Colonic mucosa (tissue), 4 donors: ENCODE data around the gene PHC3. TPM values are rescaled to one million over a fixed set of nuclear protein-coding genes. Genes with fewer than 3 reads are reported as not detected.

Experiments
- DNase-seq: peaks from one replicate; pipeline ENCODE4 v3.0.0-alpha.2; 2020
- H3K27ac ChIP-seq: fragments of 200-600 bp; one replicate; pipeline ENCODE4 v1.8.0; 2021
- H3K27me3 ChIP-seq: fragments of 200-600 bp; one replicate; pipeline ENCODE4 v1.8.0; 2021
- H3K36me3 ChIP-seq: fragments of 200-600 bp; one replicate; pipeline ENCODE4 v1.8.0; 2021
- H3K4me1 ChIP-seq: fragments of 200-600 bp; one replicate; pipeline ENCODE4 v1.8.0; 2021; ENCODE audit warnings: mild to moderate bottlenecking
- H3K4me3 ChIP-seq: fragments of 200-600 bp; one replicate; pipeline ENCODE4 v1.8.0; 2021
- H3K9ac ChIP-seq, 2 donors: one replicate each; pipeline ENCODE4 v1.7.0; 2013; ENCODE audit warnings: control low read depth in 2 of 2, low read depth in 2 of 2, low read length in 2 of 2
- H3K9me3 ChIP-seq: fragments of 200-600 bp; one replicate; pipeline ENCODE4 v1.8.0; 2021
- intact Hi-C: fragments of 100-400 bp; cut with DNase I; formaldehyde crosslinking; loops from one replicate; pipeline ENCODE4 v1.14.1; 2022
- total RNA-seq, 2 donors: library from RNA; stranded (reverse); fragmentation: NEBNext Ultra II Directional in 1 of 2; extraction: Animal tissue kit (Norgen Biotek cat#: 25700) in 1 of 2; gene quantifications; one replicate each; pipeline ENCODE4 v1.2.1, GENCODE V29; 2021
- TF ChIP-seq, protein P1 (sequence below): fragments of 200-600 bp; IDR thresholded peaks from one replicate; pipeline ENCODE4 v1.8.0; 2022; ENCODE audit warnings: antibody characterized with exemption, mild to moderate bottlenecking
- donor health status: healthy.
- donor health status: DM: no; HTN: no; CAD: no.
- donor health status: DM: no; HTN: no; CAD: no.

PHC3 gene
- total RNA-seq, 2 donors from 2014 or later, result 36.4 to 49.4 TPM

DNA sequence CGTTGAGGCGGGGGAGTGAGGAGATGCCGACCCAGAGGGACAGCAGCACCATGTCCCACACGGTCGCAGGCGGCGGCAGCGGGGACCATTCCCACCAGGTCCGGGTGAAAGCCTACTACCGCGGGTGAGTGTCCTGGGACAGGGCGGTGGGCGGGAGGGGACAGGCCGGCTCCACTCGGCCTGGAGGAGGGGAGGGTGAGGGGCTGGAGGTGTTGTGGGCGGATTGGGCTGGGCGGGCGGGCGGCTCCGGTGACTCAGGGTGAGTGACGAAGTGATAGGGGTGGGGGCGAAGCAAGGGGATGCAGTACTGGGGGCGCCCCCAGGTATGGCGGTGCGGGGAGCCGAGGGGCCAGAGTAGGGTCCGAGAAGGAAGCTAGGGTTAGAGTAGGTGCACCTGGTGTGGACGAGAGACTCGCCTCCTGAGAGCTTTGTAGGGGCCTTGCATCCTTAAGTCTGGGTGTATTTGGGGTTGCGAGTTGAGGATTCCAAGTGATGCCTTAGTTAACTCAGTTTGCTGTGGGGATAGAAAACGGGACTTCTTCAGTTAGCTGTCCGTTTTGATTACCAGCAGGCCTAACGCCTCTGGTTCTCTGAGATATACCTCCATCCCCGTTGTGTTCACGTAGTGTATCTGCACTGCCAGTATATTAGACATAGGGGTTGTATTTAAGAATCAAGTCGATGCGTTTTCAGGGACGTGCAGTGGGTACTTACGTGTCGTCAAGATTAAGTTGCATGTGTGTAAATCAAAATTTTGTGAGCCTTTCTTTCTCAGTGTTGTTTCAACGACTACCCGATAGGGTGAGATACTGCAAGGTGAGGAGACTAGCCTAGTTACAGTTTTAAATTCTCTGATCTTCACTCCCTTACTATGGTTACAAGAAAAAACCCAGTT, 41.4 kb upstream of the PHC3 start:
- Histone ChIP-seq H3K36me3 (no peaks in the 10 kb centered on the region), H3K9ac (peak overlapping the region; percentile 66 to 81), H3K4me3 (peak overlapping the region; percentile 80), H3K27me3 (no peaks in the 10 kb centered on the region), H3K27ac (peak overlapping the region; percentile 74), H3K4me1 (no peaks in the 10 kb centered on the region), H3K9me3 (no peaks in the 10 kb centered on the region)
- intact Hi-C loops, result no loop called here
- DNase-seq, result peak; percentile 44
- TF ChIP-seq, protein P1, sequence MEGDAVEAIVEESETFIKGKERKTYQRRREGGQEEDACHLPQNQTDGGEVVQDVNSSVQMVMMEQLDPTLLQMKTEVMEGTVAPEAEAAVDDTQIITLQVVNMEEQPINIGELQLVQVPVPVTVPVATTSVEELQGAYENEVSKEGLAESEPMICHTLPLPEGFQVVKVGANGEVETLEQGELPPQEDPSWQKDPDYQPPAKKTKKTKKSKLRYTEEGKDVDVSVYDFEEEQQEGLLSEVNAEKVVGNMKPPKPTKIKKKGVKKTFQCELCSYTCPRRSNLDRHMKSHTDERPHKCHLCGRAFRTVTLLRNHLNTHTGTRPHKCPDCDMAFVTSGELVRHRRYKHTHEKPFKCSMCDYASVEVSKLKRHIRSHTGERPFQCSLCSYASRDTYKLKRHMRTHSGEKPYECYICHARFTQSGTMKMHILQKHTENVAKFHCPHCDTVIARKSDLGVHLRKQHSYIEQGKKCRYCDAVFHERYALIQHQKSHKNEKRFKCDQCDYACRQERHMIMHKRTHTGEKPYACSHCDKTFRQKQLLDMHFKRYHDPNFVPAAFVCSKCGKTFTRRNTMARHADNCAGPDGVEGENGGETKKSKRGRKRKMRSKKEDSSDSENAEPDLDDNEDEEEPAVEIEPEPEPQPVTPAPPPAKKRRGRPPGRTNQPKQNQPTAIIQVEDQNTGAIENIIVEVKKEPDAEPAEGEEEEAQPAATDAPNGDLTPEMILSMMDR, result no peak

DNA sequence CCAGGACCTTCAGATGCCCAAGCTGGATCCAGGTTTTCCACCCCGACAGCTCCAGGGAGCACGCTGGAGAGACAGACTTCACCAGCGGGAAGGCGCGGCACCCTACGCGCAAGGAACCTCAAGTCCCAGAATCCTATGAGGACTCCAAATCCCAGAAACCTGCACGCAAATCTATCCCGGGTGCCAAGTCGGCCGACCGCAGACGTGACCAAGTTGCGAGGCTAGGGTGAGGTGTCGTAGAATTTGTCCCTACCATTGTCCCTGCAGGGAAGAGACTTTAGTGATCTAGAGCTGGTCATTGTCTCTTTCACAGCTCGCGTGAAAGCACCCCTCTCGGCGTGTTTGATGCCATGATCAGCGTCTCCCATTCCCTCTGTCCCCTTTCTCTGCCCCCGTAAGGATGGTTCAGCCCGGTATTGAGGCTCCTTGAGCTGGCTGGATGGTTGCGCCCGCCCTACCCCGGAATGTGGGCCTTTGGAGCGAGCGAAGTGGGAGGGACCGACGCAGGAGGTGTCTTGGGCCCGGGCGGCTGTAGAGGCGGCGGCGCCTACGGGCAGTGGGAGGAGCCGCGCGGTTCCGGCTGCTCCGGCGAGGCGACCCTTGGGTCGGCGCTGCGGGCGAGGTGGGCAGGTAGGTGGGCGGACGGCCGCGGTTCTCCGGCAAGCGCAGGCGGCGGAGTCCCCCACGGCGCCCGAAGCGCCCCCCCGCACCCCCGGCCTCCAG, 40.6 kb upstream of the PHC3 start, which contains the start of gene PRKCI:
TSS of gene PRKCI (plus strand) at position 501 of the 723 bp plus-strand sequence. CDS start 246 bp downstream, outside the sequence.
- no peaks in the 10 kb centered on the region for H3K9me3 ChIP-seq
- peak within 1 kb of the TSS; percentile 80 for H3K4me3 ChIP-seq
- peak; percentile 97 for DNase-seq
- H3K4me1 ChIP-seq, result no peaks in the 10 kb centered on the region
- peak within 1 kb of the TSS; percentile 74 for H3K27ac ChIP-seq
- H3K27me3 ChIP-seq, result no peaks in the 10 kb centered on the region
- no peaks in the 10 kb centered on the region for H3K36me3 ChIP-seq
- peak within 1 kb of the TSS; percentile 66 to 81 for H3K9ac ChIP-seq
- intact Hi-C loops, result no loop called here
- TF ChIP-seq, protein P1, result no peak

DNA sequence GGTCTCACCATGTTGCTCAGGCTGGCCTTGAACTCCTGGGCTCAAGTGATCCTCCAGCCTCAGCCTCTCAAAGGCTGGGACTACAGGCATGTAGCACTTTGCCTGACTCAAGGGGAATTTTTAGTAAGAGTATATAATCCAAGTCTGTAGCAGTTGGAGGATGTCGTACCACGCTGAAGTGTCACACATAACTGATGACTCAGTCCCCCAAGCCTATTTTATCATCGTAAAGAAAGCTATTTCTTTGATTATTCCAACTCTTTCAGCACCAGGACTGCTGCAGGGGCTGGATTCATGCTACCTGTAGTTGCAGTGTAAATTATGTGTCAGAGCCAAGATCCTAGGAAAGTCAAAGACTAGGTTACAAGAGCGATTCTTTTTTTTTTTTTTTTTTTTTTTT, 39.3 kb upstream of the PHC3 start:
- H3K27ac ChIP-seq, result no peak overlapping the region
- intact Hi-C loops, result no loop called here
- H3K9me3 ChIP-seq, result no peaks in the 10 kb centered on the region
- H3K36me3 ChIP-seq, result no peaks in the 10 kb centered on the region
- H3K4me1 ChIP-seq, result no peaks in the 10 kb centered on the region
- H3K4me3 ChIP-seq, result no peak overlapping the region
- no peak overlapping the region for H3K9ac ChIP-seq
- no peaks in the 10 kb centered on the region for H3K27me3 ChIP-seq
- no peak for DNase-seq
- TF ChIP-seq, protein P1, result no peak

DNA sequence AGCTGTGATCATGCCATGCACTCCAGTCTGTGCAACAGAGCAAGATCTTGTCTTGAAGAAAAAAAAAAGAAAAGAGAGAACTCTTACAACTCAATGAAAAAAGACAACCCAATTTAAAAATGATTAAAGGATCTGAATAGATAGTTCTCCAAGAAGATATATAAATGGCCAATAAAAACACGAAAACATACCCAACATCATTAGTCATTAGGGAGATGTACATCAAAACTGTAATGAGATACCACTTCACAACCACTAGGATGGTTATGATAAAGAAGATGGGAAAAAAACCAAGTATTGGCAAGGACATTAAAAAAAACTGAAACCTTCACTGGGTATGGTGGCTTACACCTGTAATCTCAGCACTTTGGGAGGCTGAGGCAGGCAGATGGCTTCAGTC, 38.3 kb upstream of the PHC3 start:
- Histone ChIP-seq H3K36me3 (no peaks in the 10 kb centered on the region), H3K4me3 (no peak overlapping the region), H3K27ac (no peak overlapping the region), H3K9me3 (no peaks in the 10 kb centered on the region), H3K27me3 (no peaks in the 10 kb centered on the region), H3K4me1 (no peaks in the 10 kb centered on the region), H3K9ac (no peak overlapping the region)
- DNase-seq, result no peak
- TF ChIP-seq, protein P1, result no peak
- intact Hi-C loops, result no loop called here

DNA sequence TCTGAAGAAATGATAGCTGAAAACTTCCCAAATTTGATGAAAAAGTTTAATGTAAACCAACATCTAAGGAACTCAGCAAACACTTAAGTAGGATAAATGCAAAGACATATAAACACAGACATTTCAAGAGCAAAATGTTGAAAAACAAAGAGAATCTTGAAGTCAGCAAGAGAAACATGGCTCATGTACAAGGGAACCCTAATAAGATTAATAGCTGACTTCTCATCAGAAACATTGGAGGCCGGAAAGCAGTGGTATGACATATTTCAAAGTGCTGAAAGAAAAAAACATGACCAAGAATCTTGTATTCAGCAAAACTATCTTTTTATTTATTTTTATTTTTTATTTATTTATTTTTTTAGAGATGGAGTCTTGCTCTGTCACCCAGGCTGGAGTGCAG, 30.1 kb upstream of the PHC3 start:
- intact Hi-C loops, result no loop called here
- DNase-seq, result no peak
- H3K27ac ChIP-seq, result no peak overlapping the region
- TF ChIP-seq, protein P1, result no peak
- H3K27me3 ChIP-seq, result no peaks in the 10 kb centered on the region
- no peaks in the 10 kb centered on the region for H3K9me3 ChIP-seq
- no peaks in the 10 kb centered on the region for H3K4me1 ChIP-seq
- no peak overlapping the region for H3K9ac ChIP-seq
- H3K36me3 ChIP-seq, result no peaks in the 10 kb centered on the region
- no peak overlapping the region for H3K4me3 ChIP-seq
